Right cardiac atrium (tissue), 5 donors: ENCODE measurements around the gene SDK2. TPM values are rescaled to one million over a fixed set of nuclear protein-coding genes. Genes with fewer than 3 reads are reported as not detected.
A peak's percentile ranks its signal among the peaks of the same experiment; 100 is the strongest.

Source experiments
- ATAC-seq, 2 donors: fragments of 200-7000 bp; cut with Tn5 transposase; one replicate each; pipeline versions ENCODE4 v1.8.0 to v1.9.1; 2020; ENCODE audit warnings: moderate library complexity in 2 of 2, mild to moderate bottlenecking in 1 of 2
- DNase-seq, 3 donors: peaks; one replicate each; pipeline ENCODE4 v3.0.0-alpha.2; 2020
- H3K27ac ChIP-seq: one replicate; pipeline ENCODE4 v1.5.1; 2013; ENCODE audit warnings: mild to moderate bottlenecking, low read length, control low read depth, moderate library complexity
- H3K27me3 ChIP-seq: one replicate; pipeline ENCODE4 v1.6.1; 2013; ENCODE audit not compliant: control insufficient read depth, insufficient read depth
- H3K4me1 ChIP-seq: one replicate; pipeline ENCODE4 v1.6.1; 2013; ENCODE audit warnings: low read length; ENCODE audit not compliant: control insufficient read depth, insufficient read depth
- H3K4me3 ChIP-seq: one replicate; pipeline ENCODE4 v1.5.1; 2013; ENCODE audit warnings: low read length, control low read depth
- H3K9me3 ChIP-seq: one replicate; pipeline ENCODE4 v1.6.1; 2013; ENCODE audit warnings: low read length; ENCODE audit not compliant: control insufficient read depth
- whole genome bisulfite sequencing: extraction: QIAGEN DNeasy Blood & Tissue Kit; methylation state at CpG from one replicate; pipeline ENCODE4 v1.1.7; 2013; 5-methylcytosine and 5-hydroxymethylcytosine counted together
- intact Hi-C, 4 donors: fragments of 100-400 bp; cut with DNase I; formaldehyde crosslinking; loops; one replicate each; pipeline versions ENCODE4 v1.11.0 to v1.14.0; 2022 to 2023
- polyA plus RNA-seq: library from polyadenylated mRNA; stranded (reverse); fragments of 200-250 nt; gene quantifications from one replicate; pipeline ENCODE4 v1.2.3, GENCODE V29; 2013
- total RNA-seq, 4 donors: library from RNA; stranded (reverse); fragmentation: NEBNext Ultra II Directional; extraction: Animal tissue kit (Norgen Biotek cat#: 25700); gene quantifications; one replicate each; pipeline ENCODE4 v1.2.1, GENCODE V29; 2021
- donor health status: healthy with polysubstance abuse.
- donor health status: DM: no; HTN: yes; CAD: no.
- donor health status: DM: no; HTN: no; CAD: no.
- donor health status: DM: no; HTN: yes; CAD: no; lungs with severe emphysema.
- donor health status: DM: yes; HTN: yes; CAD: no.

The SDK2 gene
- total and polyA plus RNA-seq, 5 donors, result 0.77 to 4.4 (median 2.0) TPM

DNA sequence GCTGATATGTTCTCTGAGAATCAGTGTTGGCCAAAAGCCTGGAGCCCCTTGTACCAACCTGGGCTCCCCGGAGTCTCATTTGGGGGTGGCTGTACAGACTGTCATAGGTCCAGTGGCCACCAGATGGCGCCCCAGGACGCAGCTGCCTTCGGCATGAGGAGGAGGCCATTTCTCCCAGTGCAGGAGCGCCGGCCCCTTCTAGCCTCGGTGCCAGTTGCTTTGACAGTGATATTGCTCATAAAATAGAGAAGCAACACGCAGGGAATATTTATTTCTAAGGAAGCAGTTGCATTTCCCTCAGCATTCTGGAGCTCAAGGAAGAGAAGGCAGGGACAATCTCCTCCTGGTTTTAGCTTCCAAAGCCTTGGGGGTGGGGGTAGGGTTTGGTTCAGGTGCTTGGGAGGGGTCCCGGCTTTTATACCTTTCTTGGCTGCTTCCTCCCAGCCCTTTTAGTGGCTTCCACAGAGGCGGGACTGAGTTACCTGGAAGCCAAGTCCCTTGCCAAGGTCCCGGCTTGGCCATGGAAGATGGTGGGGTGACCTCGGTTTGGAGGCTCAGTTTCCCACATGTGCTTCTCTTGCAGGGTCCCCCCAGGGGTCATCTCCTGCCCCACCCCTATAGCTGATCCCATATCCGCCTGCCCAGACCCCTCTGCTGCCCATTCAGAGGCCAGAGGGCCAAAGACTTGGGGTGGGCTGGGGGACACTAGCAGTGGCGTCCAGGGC is 214.6 kb downstream of the SDK2 start:
- H3K4me1 ChIP-seq, result no peaks in the 10 kb centered on the region
- intact Hi-C loops, result loop anchor here (2.0 to 10.0 kb wide), 8 partner anchors 215 to 748 kb away; partner anchors contain the start of gene SDK2 (in 1 of the 4)
- no peaks in the 10 kb centered on the region for H3K27me3 ChIP-seq
- DNase-seq (peak; percentile 91 to 95 (median 95)), ATAC-seq (peak; percentile 88 to 92)
- H3K4me3 ChIP-seq, result no peak overlapping the region
- H3K27ac ChIP-seq, result no peak overlapping the region
- 29% methylated on average over 14 of the region's 14 CpGs for WGBS
- H3K9me3 ChIP-seq, result no peaks in the 10 kb centered on the region

GRCh38 chr17:73427198-73427597 is 217.0 kb downstream of the SDK2 start:
- no peak overlapping the region for H3K4me3 ChIP-seq
- DNase-seq (no peak), ATAC-seq (no peak)
- no peak overlapping the region for H3K27ac ChIP-seq
- no peaks in the 10 kb centered on the region for H3K27me3 ChIP-seq
- intact Hi-C loops, result loop anchor here in 3 of 4 donors (5.0 to 10.0 kb wide), 3 partner anchors 285 to 750 kb away; no protein-coding TSS in a partner anchor
- no peaks in the 10 kb centered on the region for H3K4me1 ChIP-seq
- H3K9me3 ChIP-seq, result no peaks in the 10 kb centered on the region

DNA sequence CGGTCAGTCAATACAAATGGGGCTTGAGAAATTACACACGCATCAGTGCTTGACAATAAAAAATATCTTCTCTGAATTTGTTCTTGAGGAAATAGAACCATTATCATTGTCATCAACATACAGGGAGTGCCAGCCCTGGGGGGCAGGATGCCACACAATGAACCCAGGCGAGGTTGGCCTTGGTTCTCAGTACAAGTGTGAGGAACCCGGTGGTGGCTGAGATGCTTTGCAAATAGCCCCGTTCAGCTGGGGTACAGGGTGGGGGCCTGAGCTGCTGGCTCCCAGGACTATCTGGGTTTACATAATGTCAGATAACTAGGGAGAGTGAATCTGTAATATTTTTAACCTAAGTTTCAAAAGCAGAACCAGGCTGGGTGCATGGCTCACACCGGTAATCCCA is 219.7 kb downstream of the SDK2 start:
- DNase-seq (peak in 1 of 3 donors; percentile 24), ATAC-seq (no peak)
- WGBS, result 75% methylated on average over 6 of the region's 6 CpGs
- H3K4me3 ChIP-seq, result no peak overlapping the region
- no peaks in the 10 kb centered on the region for H3K9me3 ChIP-seq
- no peaks in the 10 kb centered on the region for H3K4me1 ChIP-seq
- intact Hi-C loops, result loop anchor here in 1 of 4 donors (10.0 kb wide), 1 partner anchor 290 kb away; no protein-coding TSS in a partner anchor
- H3K27ac ChIP-seq, result no peak overlapping the region
- H3K27me3 ChIP-seq, result no peaks in the 10 kb centered on the region

DNA sequence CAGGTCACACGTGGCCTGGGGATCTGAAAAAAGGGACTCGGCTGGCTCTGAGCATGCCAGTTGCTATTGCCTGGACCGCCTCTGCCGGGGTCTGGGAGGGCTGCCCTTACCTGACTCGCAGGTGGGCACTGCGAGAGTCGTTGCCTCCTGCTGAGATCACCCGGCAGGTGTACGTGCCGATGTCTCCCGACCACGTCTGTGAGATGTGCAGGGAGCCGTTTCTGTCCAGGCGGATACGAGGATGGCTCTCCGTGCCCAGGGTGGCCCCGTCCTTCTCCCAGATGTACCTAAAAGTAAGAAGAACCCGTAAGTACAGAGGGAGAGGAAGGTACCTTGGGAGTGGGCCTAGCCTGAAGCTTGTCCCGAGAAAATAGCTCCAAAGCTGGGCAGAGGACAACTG is 220.4 kb downstream of the SDK2 start:
- no peak for ATAC-seq
- Histone ChIP-seq H3K4me3 (no peak overlapping the region), H3K27ac (no peak overlapping the region), H3K9me3 (no peaks in the 10 kb centered on the region), H3K4me1 (no peaks in the 10 kb centered on the region), H3K27me3 (no peaks in the 10 kb centered on the region)
- 94% methylated on average over 19 of the region's 19 CpGs for WGBS
- DNase-seq, result peak in 1 of 3 donors; percentile 27
- intact Hi-C loops, result loop anchor here in 1 of 4 donors (10.0 kb wide), 1 partner anchor 291 kb away; no protein-coding TSS in a partner anchor

- intact Hi-C loops, result loop anchor here in 1 of 4 donors (10.0 kb wide), 1 partner anchor 292 kb away; no protein-coding TSS in a partner anchor
- DNase-seq, result peak in 1 of 3 donors; percentile 18
- Histone ChIP-seq H3K4me3 (no peak overlapping the region), H3K9me3 (no peaks in the 10 kb centered on the region), H3K27me3 (no peaks in the 10 kb centered on the region), H3K27ac (no peak overlapping the region), H3K4me1 (no peaks in the 10 kb centered on the region)
- no peak for ATAC-seq
- 94% methylated on average over 18 of the region's 18 CpGs for WGBS
Measured at GRCh38 chr17:73423159-73423715, 221.0 kb downstream of the SDK2 start.

GRCh38 chr17:73422121-73422520 is 222.1 kb downstream of the SDK2 start:
- Histone ChIP-seq H3K4me1 (no peaks in the 10 kb centered on the region), H3K9me3 (no peaks in the 10 kb centered on the region), H3K27ac (no peak overlapping the region), H3K27me3 (no peaks in the 10 kb centered on the region), H3K4me3 (no peak overlapping the region)
- intact Hi-C loops, result loop anchor here in 1 of 4 donors (10.0 kb wide), 1 partner anchor 293 kb away; no protein-coding TSS in a partner anchor
- ATAC-seq, result no peak
- peak in 1 of 3 donors; percentile 25 for DNase-seq
- 94% methylated on average over 12 of the region's 12 CpGs for WGBS

GRCh38 chr17:73420897-73421296 is 223.3 kb downstream of the SDK2 start:
- H3K4me3 ChIP-seq, result no peak overlapping the region
- no peak overlapping the region for H3K27ac ChIP-seq
- no peaks in the 10 kb centered on the region for H3K27me3 ChIP-seq
- no peak for ATAC-seq
- 85% methylated on average over 9 of the region's 9 CpGs for WGBS
- no peak for DNase-seq
- no peaks in the 10 kb centered on the region for H3K9me3 ChIP-seq
- intact Hi-C loops, result loop anchor here in 1 of 4 donors (10.0 kb wide), 1 partner anchor 294 kb away; no protein-coding TSS in a partner anchor
- no peaks in the 10 kb centered on the region for H3K4me1 ChIP-seq

DNA sequence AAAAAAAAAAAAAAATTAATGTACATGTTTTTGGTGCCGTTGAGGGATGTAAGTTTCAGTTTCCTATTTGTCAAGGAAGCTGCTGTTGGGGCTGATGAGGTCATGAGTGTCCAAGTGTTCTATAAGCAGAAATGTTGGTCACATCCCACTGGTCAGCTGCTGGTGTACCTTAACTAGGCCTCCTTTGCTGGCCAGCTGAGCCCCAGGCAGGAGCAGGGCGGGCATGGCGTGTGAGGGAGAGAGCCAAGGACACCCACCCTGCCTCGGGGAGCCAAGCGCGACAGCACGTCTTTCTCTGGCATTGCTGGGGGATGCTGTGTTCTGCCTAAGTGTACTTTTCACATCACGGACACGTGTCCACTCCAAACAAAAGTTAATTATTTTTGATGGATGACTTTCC is 224.4 kb downstream of the SDK2 start:
- H3K4me1 ChIP-seq, result no peaks in the 10 kb centered on the region
- 81% methylated on average over 9 of the region's 9 CpGs for WGBS
- no peaks in the 10 kb centered on the region for H3K9me3 ChIP-seq
- intact Hi-C loops, result loop anchor here in 1 of 4 donors (10.0 kb wide), 1 partner anchor 295 kb away; no protein-coding TSS in a partner anchor
- no peak overlapping the region for H3K4me3 ChIP-seq
- DNase-seq (peak in 1 of 3 donors; percentile 8), ATAC-seq (no peak)
- H3K27ac ChIP-seq, result no peak overlapping the region
- H3K27me3 ChIP-seq, result no peaks in the 10 kb centered on the region

GRCh38 chr17:73419051-73419450 is 225.2 kb downstream of the SDK2 start:
- intact Hi-C loops, result no loop called here
- DNase-seq (peak in 1 of 3 donors; percentile 26), ATAC-seq (no peak)
- H3K27ac ChIP-seq, result no peak overlapping the region
- 90% methylated on average over 10 of the region's 10 CpGs for WGBS
- H3K4me1 ChIP-seq, result no peaks in the 10 kb centered on the region
- H3K4me3 ChIP-seq, result no peak overlapping the region
- no peaks in the 10 kb centered on the region for H3K27me3 ChIP-seq
- no peaks in the 10 kb centered on the region for H3K9me3 ChIP-seq

GRCh38 chr17:73415782-73416181 is 228.5 kb downstream of the SDK2 start:
- peak in 1 of 3 donors; percentile 42 for DNase-seq
- no peaks in the 10 kb centered on the region for H3K9me3 ChIP-seq
- peaks cover 3% of the 10 kb centered on the region for H3K4me1 ChIP-seq
- ATAC-seq, result no peak
- intact Hi-C loops, result no loop called here
- H3K27ac ChIP-seq, result no peak overlapping the region
- no peak overlapping the region for H3K4me3 ChIP-seq
- WGBS, result 86% methylated on average over 15 of the region's 15 CpGs
- H3K27me3 ChIP-seq, result no peaks in the 10 kb centered on the region
